Measurements from ENCODE around the gene FAM78A. TPM values are rescaled to one million over a fixed set of nuclear protein-coding genes. Genes with fewer than 3 reads are reported as not detected.

FAM78A gene
- total and polyA plus RNA-seq, 3 experiments from 2014 or later = 27.6 to 44.4 (median 43.6) TPM

DNA sequence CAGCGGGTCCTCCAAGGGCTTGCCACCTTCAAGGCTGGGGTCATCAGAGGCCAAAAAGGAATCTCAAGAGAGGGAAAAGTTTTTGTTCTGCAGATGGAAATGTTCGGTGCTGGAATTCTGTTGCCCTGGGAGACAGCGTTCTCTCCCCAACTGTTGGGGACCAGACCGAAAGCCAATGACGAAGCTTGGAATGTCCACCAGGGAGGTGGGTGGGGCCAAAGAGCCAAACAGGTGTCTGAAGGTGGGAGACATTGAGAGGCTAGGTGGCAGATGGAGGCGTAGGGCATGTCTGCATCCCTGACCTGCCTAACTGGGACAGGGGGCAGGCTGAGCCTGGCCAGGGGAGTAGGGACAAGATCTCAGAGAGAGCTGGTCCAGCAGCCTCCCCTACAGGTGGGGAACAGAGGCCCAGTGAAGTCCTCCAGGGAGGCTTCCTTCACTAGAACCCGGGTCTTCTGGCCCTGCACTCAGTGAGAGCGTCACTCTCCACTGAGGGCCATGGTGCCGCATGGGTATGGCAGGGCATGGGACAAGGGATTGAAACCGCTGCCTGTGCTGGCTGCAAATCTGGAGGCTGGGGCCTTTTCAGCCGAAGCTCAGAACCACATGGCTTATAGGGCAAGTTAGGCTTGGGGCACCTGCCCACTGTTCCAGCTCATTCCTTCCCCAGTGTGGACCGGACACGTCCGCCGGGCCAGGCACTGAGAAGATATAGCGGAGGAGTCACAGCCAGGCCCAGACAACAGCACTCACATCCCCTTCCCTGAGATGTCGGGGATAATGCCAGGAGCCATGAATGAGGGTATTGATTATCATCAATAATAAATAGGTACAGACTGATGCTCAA, 5.0 kb upstream of the FAM78A start:
- Histone ChIP-seq H3K27me3 (ENCODE audit: insufficient read depth, low read length, poor library complexity, severe bottlenecking) (no peaks in the 10 kb centered on the region), H3K27ac (ENCODE audit: low read depth, low read length) (no peak overlapping the region), H3K9me3 (ENCODE audit: low read length) (no peaks in the 10 kb centered on the region), H3K4me3 (ENCODE audit: low read length) (no peak overlapping the region), H3K4me1 (ENCODE audit: insufficient read depth, low read length) (peaks cover 26% of the 10 kb centered on the region), H3K36me3 (ENCODE audit: insufficient read depth, low read length) (no peaks in the 10 kb centered on the region)
- H3K36me3 Mint-ChIP-seq = peaks cover 0 to 3% (median 0%) of the 10 kb centered on the region in 3 donors
- H3K4me3 Mint-ChIP-seq = peak overlapping the region; percentile 5 to 72 (median 61)
- DNase-seq = no peak
- peaks cover 0 to 1% (median 0%) of the 10 kb centered on the region in 5 donors for H3K9me3 Mint-ChIP-seq
- POLR2A ChIA-PET = interaction anchor here (0.6 kb wide), 1 partner anchor 92 kb away, joined by 3 read pairs; no protein-coding TSS in a partner anchor
- peaks cover 25 to 38% (median 32%) of the 10 kb centered on the region in 3 donors for H3K4me1 Mint-ChIP-seq
- H3K27me3 Mint-ChIP-seq = no peaks in the 10 kb centered on the region
- H3K27ac Mint-ChIP-seq = peak overlapping the region in 3 of 8 donors; percentile 19 to 67 (median 62)
- CTCF ChIA-PET = no interaction called here

DNA sequence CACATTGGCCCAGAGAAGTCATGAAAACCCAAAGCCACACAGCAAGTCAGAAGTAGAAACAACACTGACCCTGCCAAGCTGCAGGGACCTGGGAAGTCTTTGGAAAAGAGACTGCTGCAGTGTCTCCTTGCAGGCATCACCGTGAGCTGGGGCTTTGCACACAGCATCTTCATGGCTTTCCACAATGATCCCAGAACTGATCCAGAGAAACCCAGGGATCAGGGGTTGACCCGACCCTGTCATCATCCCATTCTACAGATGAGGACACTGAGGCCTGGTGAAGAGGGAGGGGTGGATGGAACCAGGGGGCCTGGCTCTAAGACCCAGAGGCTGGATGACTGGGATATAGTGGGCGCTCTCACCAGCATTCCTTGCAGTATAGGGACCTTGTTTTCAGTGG, 4.3 kb upstream of the FAM78A start:
- POLR2A ChIA-PET = no interaction called here
- H3K36me3 Mint-ChIP-seq = peaks cover 0 to 10% (median 0%) of the 10 kb centered on the region in 3 donors
- DNase-seq = no peak
- H3K4me1 ChIP-seq (ENCODE audit: insufficient read depth, low read length) = peaks cover 26% of the 10 kb centered on the region
- no peaks in the 10 kb centered on the region for H3K36me3 ChIP-seq (ENCODE audit: insufficient read depth, low read length)
- no peak overlapping the region for H3K4me3 Mint-ChIP-seq
- no peaks in the 10 kb centered on the region for H3K9me3 ChIP-seq (ENCODE audit: low read length)
- H3K9me3 Mint-ChIP-seq = peaks cover 0 to 1% (median 0%) of the 10 kb centered on the region in 5 donors
- no peaks in the 10 kb centered on the region for H3K27me3 ChIP-seq (ENCODE audit: insufficient read depth, low read length, poor library complexity, severe bottlenecking)
- H3K27me3 Mint-ChIP-seq = peaks cover 0 to 2% of the 10 kb centered on the region in 2 donors
- no peak overlapping the region for H3K4me3 ChIP-seq (ENCODE audit: low read length)
- CTCF ChIA-PET = interaction anchor here (0.8 to 1.4 kb wide), 2 partner anchors 20 to 44 kb away, joined by 3 read pairs; no protein-coding TSS in a partner anchor
- H3K4me1 Mint-ChIP-seq = peaks cover 25 to 38% (median 32%) of the 10 kb centered on the region in 3 donors
- peak overlapping the region in 1 of 8 donors; percentile 19 for H3K27ac Mint-ChIP-seq
- no peak overlapping the region for H3K27ac ChIP-seq (ENCODE audit: low read depth, low read length)

DNA sequence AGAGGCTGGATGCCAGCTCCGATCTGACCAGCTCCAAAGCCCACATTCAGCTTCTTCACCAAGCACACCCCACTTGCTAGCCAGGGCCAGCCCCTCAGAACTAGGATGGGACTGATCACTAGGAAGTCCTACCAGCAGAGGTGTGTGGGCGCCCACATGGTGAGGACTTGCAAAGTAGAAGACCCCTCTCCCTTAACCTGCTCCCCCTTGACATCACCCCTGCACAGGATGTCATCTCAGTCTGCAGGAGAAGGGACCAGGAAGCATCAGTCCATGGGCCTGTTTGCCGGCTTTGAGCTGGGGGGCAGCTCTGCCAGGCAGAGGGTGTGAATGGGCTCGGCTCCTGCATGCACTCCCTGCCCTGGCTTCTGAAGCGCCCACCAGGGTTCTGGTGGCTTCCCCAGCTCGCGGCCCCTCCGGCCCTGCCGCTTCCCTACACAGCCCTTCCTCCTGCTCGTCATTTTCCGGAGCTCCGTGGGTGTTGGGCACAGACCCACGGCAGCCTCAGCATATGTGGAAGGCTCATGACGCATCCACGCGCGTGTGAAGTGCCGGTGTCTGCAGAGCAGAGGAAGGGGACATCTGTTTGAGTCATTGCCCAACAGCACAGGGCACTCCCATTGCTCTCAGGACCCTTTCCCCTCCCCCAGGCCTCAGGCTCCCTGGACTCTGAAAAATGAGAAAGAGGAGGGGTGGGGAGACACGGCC, 3.7 kb upstream of the FAM78A start:
- Mint-ChIP-seq H3K27ac (peak overlapping the region in 4 of 8 donors; percentile 29 to 97 (median 93)), H3K9me3 (peaks cover 0 to 1% (median 0%) of the 10 kb centered on the region in 5 donors), H3K4me1 (peaks cover 25 to 38% (median 32%) of the 10 kb centered on the region in 3 donors), H3K27me3 (peaks cover 0 to 2% of the 10 kb centered on the region in 2 donors), H3K36me3 (peaks cover 0 to 16% (median 0%) of the 10 kb centered on the region in 3 donors), H3K4me3 (peak overlapping the region in 3 of 7 donors; percentile 41 to 79 (median 44))
- no peak overlapping the region for H3K4me3 ChIP-seq (ENCODE audit: low read length)
- peaks cover 26% of the 10 kb centered on the region for H3K4me1 ChIP-seq (ENCODE audit: insufficient read depth, low read length)
- no peak for DNase-seq
- no peaks in the 10 kb centered on the region for H3K27me3 ChIP-seq (ENCODE audit: insufficient read depth, low read length, poor library complexity, severe bottlenecking)
- ChIA-PET CTCF (interaction anchor here (0.8 to 2.3 kb wide), 6 partner anchors 21 to 98 kb away, joined by 3 to 8 read pairs (median 3); no protein-coding TSS in a partner anchor), POLR2A (interaction anchor here (2.4 kb wide), 1 partner anchor 10 kb away, joined by 16 read pairs; no protein-coding TSS in a partner anchor)
- H3K27ac ChIP-seq (ENCODE audit: low read depth, low read length) = no peak overlapping the region
- peaks cover 4% of the 10 kb centered on the region for H3K36me3 ChIP-seq (ENCODE audit: insufficient read depth, low read length)
- H3K9me3 ChIP-seq (ENCODE audit: low read length) = no peaks in the 10 kb centered on the region

DNA sequence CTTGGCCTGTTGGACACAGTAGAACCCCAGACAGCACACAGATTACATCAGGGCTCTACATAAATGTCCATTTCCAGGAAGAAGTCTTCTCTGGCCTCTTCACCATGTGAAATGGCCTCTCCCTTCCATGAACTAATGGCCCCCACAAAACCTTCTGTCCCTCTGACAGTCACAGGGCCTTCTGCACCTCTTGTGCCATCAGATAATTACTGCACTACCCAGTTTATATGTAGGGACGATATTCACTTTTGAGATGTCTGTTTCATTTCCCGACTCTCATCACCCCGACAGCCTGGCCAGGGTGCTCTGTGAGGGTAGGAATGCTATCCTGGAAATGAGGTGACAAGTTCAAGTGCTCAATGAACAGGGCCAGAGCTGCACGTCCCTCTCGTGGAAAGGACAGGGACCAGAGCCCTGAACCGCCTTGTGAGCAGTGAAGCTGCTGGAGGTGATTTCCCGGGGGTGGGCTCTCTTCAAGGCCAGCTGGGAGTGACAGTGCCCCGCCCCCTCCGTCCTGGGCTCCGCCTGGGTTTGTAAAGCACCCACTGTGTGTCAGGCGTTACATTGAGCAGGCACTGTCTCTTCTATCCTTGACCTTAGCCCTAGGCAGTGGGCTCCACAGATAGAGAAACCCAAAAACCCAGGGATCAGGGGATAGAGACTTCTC, 3.0 kb upstream of the FAM78A start:
- Histone ChIP-seq H3K27ac (ENCODE audit: low read depth, low read length) (no peak overlapping the region), H3K4me3 (ENCODE audit: low read length) (peak overlapping the region; percentile 52), H3K4me1 (ENCODE audit: insufficient read depth, low read length) (peaks cover 26% of the 10 kb centered on the region), H3K9me3 (ENCODE audit: low read length) (no peaks in the 10 kb centered on the region), H3K27me3 (ENCODE audit: insufficient read depth, low read length, poor library complexity, severe bottlenecking) (no peaks in the 10 kb centered on the region), H3K36me3 (ENCODE audit: insufficient read depth, low read length) (peaks cover 4% of the 10 kb centered on the region)
- Mint-ChIP-seq H3K4me1 (peaks cover 25 to 38% (median 32%) of the 10 kb centered on the region in 3 donors), H3K27ac (peak overlapping the region; percentile 87 to 97 (median 92)), H3K27me3 (peaks cover 0 to 2% of the 10 kb centered on the region in 2 donors), H3K9me3 (peaks cover 0 to 1% (median 0%) of the 10 kb centered on the region in 5 donors), H3K4me3 (peak overlapping the region; percentile 79 to 94 (median 88)), H3K36me3 (peaks cover 0 to 23% (median 4%) of the 10 kb centered on the region in 3 donors)
- POLR2A ChIA-PET = interaction anchor here (1.1 to 2.4 kb wide), 4 partner anchors 10 to 41 kb away, joined by 3 to 18 read pairs (median 14); no protein-coding TSS in a partner anchor
- DNase-seq = no peak
- CTCF ChIA-PET = interaction anchor here (0.7 to 2.3 kb wide), 8 partner anchors 10 to 97 kb away, joined by 3 to 8 read pairs (median 4); no protein-coding TSS in a partner anchor

DNA sequence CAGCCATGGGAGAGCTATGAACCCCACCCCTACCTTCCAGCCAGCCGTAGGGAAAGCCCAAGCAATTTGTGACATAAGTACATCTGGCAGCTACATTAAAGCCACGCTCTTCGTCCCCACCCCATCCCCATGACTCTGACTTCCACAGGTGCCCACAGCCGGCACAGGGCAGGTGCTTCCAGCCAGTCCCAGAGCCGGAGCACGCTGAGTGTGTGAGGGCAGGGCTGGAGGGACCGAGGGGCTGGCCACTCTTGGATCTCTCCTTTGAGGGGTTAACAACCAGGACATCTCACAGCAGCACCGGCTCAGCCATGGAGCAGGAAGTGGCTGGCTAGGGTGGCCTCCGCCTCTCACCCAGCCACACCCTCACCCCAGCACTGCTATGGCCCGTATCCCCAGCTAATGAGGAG, 2.4 kb upstream of the FAM78A start:
- Mint-ChIP-seq H3K27ac (peak overlapping the region; percentile 87 to 98 (median 95)), H3K9me3 (peaks cover 0 to 1% (median 0%) of the 10 kb centered on the region in 5 donors), H3K4me3 (peak overlapping the region; percentile 79 to 94 (median 88)), H3K27me3 (peaks cover 0 to 2% of the 10 kb centered on the region in 2 donors), H3K4me1 (peaks cover 25 to 38% (median 30%) of the 10 kb centered on the region in 3 donors), H3K36me3 (peaks cover 0 to 29% (median 6%) of the 10 kb centered on the region in 3 donors)
- H3K9me3 ChIP-seq (ENCODE audit: low read length) = no peaks in the 10 kb centered on the region
- peak overlapping the region; percentile 60 for H3K27ac ChIP-seq (ENCODE audit: low read depth, low read length)
- H3K4me1 ChIP-seq (ENCODE audit: insufficient read depth, low read length) = peaks cover 26% of the 10 kb centered on the region
- H3K36me3 ChIP-seq (ENCODE audit: insufficient read depth, low read length) = peaks cover 4% of the 10 kb centered on the region
- POLR2A ChIA-PET = interaction anchor here (1.0 to 2.4 kb wide), 7 partner anchors 9 to 95 kb away, joined by 3 to 18 read pairs (median 7); no protein-coding TSS in a partner anchor
- peak overlapping the region; percentile 52 for H3K4me3 ChIP-seq (ENCODE audit: low read length)
- peak in 3 of 5 donors; percentile 43 to 58 (median 47) for DNase-seq
- CTCF ChIA-PET = interaction anchor here (0.7 to 2.3 kb wide), 5 partner anchors 10 to 57 kb away, joined by 3 to 8 read pairs (median 5); no protein-coding TSS in a partner anchor
- no peaks in the 10 kb centered on the region for H3K27me3 ChIP-seq (ENCODE audit: insufficient read depth, low read length, poor library complexity, severe bottlenecking)

DNA sequence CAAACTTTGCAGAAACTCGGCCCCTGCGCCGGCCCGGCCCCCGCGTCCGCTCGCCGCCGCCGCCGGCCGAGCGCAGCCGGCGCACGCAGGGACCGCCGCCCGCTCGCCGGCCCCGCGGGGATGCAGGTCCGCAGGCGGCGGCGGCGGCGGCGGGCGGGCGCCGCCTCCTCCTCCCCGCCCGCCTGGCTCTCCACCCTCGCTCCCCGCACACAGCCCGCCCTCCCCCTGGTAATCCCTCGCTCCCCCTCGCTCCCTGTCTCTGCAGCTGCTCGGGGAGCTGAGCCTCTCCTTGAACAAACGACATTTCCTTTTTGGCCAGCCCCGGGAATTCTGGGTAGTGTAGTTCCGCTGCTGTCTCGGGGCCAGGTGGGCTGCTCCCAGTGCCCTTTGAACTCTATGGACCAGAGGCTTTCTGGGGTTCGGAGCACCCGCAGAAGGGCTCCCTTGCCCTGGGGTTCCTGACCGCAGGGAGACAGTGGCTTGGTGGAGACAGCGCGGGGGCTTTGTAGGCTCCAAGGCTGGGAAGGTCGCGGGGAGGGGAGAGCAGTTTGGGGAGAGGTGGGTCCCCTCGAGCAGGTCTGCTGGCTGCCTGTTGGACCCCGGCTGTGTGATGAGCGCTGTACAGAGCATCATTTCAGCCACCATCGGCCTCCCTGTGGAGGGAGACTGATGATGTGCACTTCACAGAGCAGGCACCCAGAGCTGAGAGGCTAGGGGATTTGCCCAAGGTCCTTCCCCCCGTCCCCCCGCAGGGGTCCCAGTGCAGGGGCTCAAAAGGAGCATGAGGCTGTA, 1.8 kb upstream of the FAM78A start:
- peaks cover 4% of the 10 kb centered on the region for H3K36me3 ChIP-seq (ENCODE audit: insufficient read depth, low read length)
- peak; percentile 59 to 78 (median 63) for DNase-seq
- H3K27me3 ChIP-seq (ENCODE audit: insufficient read depth, low read length, poor library complexity, severe bottlenecking) = no peaks in the 10 kb centered on the region
- POLR2A ChIA-PET = interaction anchor here (0.9 to 2.4 kb wide), 8 partner anchors 8 to 95 kb away, joined by 3 to 18 read pairs (median 6); no protein-coding TSS in a partner anchor
- Mint-ChIP-seq H3K9me3 (peaks cover 0 to 1% (median 0%) of the 10 kb centered on the region in 5 donors), H3K4me3 (peak overlapping the region; percentile 79 to 94 (median 88)), H3K27ac (peak overlapping the region; percentile 87 to 98 (median 95)), H3K36me3 (peaks cover 3 to 35% (median 12%) of the 10 kb centered on the region in 3 donors), H3K27me3 (peaks cover 0 to 2% of the 10 kb centered on the region in 2 donors), H3K4me1 (peaks cover 25 to 36% (median 28%) of the 10 kb centered on the region in 3 donors)
- H3K4me1 ChIP-seq (ENCODE audit: insufficient read depth, low read length) = peaks cover 26% of the 10 kb centered on the region
- no peaks in the 10 kb centered on the region for H3K9me3 ChIP-seq (ENCODE audit: low read length)
- peak overlapping the region; percentile 52 for H3K4me3 ChIP-seq (ENCODE audit: low read length)
- peak overlapping the region; percentile 67 for H3K27ac ChIP-seq (ENCODE audit: low read depth, low read length)
- CTCF ChIA-PET = interaction anchor here (0.7 to 2.3 kb wide), 5 partner anchors 10 to 58 kb away, joined by 3 to 8 read pairs (median 5); no protein-coding TSS in a partner anchor

Data from CD8-positive, alpha-beta memory T cell (primary cell).